Activated CD8-positive, alpha-beta memory T cell treated with anti-CD3 and anti-CD28 coated beads for 24 hours (primary cell): ENCODE results near the gene ALDOA.

Experiments used
- DNase-seq: peaks from one replicate; pipeline ENCODE4 v3.0.0-alpha.2; 2020

ALDOA gene

GRCh38 chr16:30070490-30070889, 4.9 kb downstream of the ALDOA start:
- no peak for DNase-seq

GRCh38 chr16:30075503-30076275, 10.1 kb downstream of the ALDOA start, which contains the start of gene PPP4C:
Gene PPP4C (plus strand): TSS chr16:30075994. CDS start chr16:30076378, 384 bp downstream.
- DNase-seq: peak; percentile 94

- no peak for DNase-seq
These were observed 10.8 kb downstream of the ALDOA start for GRCh38 chr16:30076276-30076791.

GRCh38 chr16:30077656-30078055, 12.1 kb downstream of the ALDOA start:
- DNase-seq: no peak

- no peak for DNase-seq
These were observed 13.2 kb downstream of the ALDOA start for GRCh38 chr16:30078744-30079143.

GRCh38 chr16:30079480-30079879, 13.9 kb downstream of the ALDOA start:
- no peak for DNase-seq

- no peak for DNase-seq
These were observed 17.1 kb downstream of the ALDOA start for GRCh38 chr16:30082545-30083090.

GRCh38 chr16:30083216-30084055, 17.9 kb downstream of the ALDOA start:
- DNase-seq: no peak

GRCh38 chr16:30084096-30084815, 18.7 kb downstream of the ALDOA start:
- DNase-seq: no peak

- DNase-seq: no peak
These were observed 19.2 kb downstream of the ALDOA start for GRCh38 chr16:30084816-30085159.

GRCh38 chr16:30085247-30085646, 19.7 kb downstream of the ALDOA start:
- DNase-seq: no peak

GRCh38 chr16:30085820-30086219, 20.3 kb downstream of the ALDOA start:
- DNase-seq: no peak

GRCh38 chr16:30086291-30087140, 21.0 kb downstream of the ALDOA start:
- DNase-seq: no peak

- DNase-seq: no peak
These were observed 21.8 kb downstream of the ALDOA start for GRCh38 chr16:30087181-30087898.

GRCh38 chr16:30088237-30088831, 22.8 kb downstream of the ALDOA start:
- no peak for DNase-seq

GRCh38 chr16:30088832-30089624, 23.5 kb downstream of the ALDOA start:
- no peak for DNase-seq

GRCh38 chr16:30090610-30091331, 25.2 kb downstream of the ALDOA start:
- no peak for DNase-seq

- peak; percentile 97 for DNase-seq
These were observed 26.2 kb downstream of the ALDOA start, which contains the start of gene TBX6 for GRCh38 chr16:30091474-30092372. Gene TBX6 (minus strand): TSS chr16:30091924. CDS start chr16:30091193, 731 bp downstream.
